ENCODE data around the gene TTLL3. TPM values are rescaled to one million over a fixed set of nuclear protein-coding genes. Genes with fewer than 3 reads are reported as not detected.

TTLL3 gene
- total and polyA plus RNA-seq, 2 of the 13 experiments (the other 11 are each of a cell fraction or from before 2014, with no cell fraction given): 9.5 to 51.2 TPM

GRCh38 chr3:9793161-9793781 is 16.8 kb upstream of the TTLL3 start (continued):
- TF ChIP-seq ZUFSP (CRISPR knock-in tag; IDR thresholded peaks at IDR 0.05; ENCODE audit: borderline replicate concordance) (no peak), ZNF263 (CRISPR knock-in tag; IDR thresholded peaks at IDR 0.05) (peak; percentile 84), GMEB1 (CRISPR knock-in tag; IDR thresholded peaks at IDR 0.05; ENCODE audit: borderline replicate concordance) (no peak), ZNF709 (CRISPR knock-in tag; IDR thresholded peaks at IDR 0.05) (no peak), SRSF9 (IDR thresholded peaks at IDR 0.05; ENCODE audit: borderline replicate concordance, insufficient read depth, low read depth, low read length, poor library complexity, severe bottlenecking) (no peak), SRF (IDR thresholded peaks at IDR 0.05; ENCODE audit: low read depth, low read length) (no peak), YY1 (IDR thresholded peaks at IDR 0.05; ENCODE audit: insufficient read depth, insufficient replicate concordance, low read depth, low read length) (no peak), ZBTB25 (CRISPR knock-in tag; IDR thresholded peaks at IDR 0.05) (no peak), MAF1 (CRISPR knock-in tag; IDR thresholded peaks at IDR 0.05; ENCODE audit: borderline replicate concordance) (no peak), SMAD1 (CRISPR knock-in tag; IDR thresholded peaks at IDR 0.05; ENCODE audit: borderline replicate concordance, low read depth) (no peak), PHF20 (CRISPR knock-in tag; IDR thresholded peaks at IDR 0.05) (no peak)

All from HepG2 (cell line).